C4-2B (cell line): ENCODE measurements around the gene PTAR1.

Experiments used
- H3K27ac ChIP-seq: fragments of 450-650 bp; 2 replicates; pipeline ENCODE4 v1.5.1; 2017
- ZFX ChIP-seq: fragments of 450-650 bp; IDR thresholded peaks from 2 replicates; pipeline ENCODE4 v1.6.1; 2017
- TF ChIP-seq, protein P1 (sequence below): fragments of 450-650 bp; conservative IDR thresholded peaks from 2 replicates; pipeline ENCODE4 v1.5.1; 2017; ENCODE audit warnings: mild to moderate bottlenecking

PTAR1 gene

DNA sequence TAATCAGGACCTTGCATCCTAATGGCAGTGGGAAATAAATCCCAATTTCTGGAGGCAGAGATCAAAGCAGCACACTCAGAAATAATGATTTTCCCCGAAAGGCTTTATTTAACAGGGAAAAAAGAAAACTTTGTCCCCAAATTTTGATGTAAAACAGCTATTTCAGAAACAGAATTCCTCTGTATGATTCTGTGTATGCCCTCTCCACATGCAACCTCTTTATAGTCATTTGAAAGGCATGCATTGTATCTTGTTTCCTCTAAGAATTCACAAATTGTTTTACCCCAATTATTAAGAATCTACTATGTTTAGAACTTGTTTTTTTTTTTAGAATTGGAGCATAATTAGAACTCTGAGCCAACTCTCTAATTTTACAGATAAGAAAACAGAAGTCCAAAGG, 2.7 kb upstream of the PTAR1 start:
- H3K27ac ChIP-seq = no peak overlapping the region

DNA sequence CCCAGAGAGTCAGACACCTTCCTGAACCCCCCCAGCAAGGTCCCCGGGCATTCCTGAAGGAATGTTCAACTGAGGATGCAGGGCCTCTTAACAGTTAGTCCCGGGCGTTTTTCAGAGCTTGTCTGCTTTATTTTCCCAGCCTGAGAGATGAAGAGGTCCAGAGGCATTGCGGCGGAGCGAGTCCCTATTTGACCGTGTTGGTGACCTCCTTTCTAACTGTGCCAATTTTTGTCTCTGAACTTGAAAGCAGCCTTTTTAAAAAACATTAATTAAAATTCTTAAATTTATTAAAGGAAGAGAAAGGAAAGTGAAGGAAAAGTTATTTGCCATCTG, 433 bp upstream of the PTAR1 start:
- no peak for TF ChIP-seq ZFX
- TF ChIP-seq, protein P1, sequence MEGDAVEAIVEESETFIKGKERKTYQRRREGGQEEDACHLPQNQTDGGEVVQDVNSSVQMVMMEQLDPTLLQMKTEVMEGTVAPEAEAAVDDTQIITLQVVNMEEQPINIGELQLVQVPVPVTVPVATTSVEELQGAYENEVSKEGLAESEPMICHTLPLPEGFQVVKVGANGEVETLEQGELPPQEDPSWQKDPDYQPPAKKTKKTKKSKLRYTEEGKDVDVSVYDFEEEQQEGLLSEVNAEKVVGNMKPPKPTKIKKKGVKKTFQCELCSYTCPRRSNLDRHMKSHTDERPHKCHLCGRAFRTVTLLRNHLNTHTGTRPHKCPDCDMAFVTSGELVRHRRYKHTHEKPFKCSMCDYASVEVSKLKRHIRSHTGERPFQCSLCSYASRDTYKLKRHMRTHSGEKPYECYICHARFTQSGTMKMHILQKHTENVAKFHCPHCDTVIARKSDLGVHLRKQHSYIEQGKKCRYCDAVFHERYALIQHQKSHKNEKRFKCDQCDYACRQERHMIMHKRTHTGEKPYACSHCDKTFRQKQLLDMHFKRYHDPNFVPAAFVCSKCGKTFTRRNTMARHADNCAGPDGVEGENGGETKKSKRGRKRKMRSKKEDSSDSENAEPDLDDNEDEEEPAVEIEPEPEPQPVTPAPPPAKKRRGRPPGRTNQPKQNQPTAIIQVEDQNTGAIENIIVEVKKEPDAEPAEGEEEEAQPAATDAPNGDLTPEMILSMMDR = no peak
- H3K27ac ChIP-seq = peak overlapping the region; percentile 86

More for the DNA sequence above, 2.7 kb upstream of the PTAR1 start:
- TF ChIP-seq ZFX = no peak
- TF ChIP-seq, protein P1 = no peak

DNA sequence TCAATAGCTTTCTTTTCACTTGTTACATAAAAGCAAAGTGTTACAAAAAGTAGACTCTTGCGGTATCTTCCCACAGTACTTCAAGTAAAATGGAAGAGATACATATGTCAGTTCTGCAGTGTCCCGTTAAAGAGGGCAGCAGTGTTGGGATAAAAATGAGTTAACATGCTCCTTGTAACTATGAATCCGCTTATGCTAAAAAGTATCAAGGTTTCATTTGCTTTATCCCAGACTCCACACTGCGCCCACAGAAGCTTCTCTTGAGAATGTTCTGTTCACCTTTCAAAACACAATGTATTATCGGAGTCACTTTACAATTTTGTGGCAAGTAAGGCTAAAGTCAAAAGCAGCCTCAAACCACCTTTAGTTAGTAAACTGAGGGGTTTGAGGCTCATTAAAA, 790 bp downstream of the PTAR1 start:
- peak overlapping the region; percentile 86 for H3K27ac ChIP-seq
- TF ChIP-seq, protein P1 = no peak
- no peak for TF ChIP-seq ZFX

DNA sequence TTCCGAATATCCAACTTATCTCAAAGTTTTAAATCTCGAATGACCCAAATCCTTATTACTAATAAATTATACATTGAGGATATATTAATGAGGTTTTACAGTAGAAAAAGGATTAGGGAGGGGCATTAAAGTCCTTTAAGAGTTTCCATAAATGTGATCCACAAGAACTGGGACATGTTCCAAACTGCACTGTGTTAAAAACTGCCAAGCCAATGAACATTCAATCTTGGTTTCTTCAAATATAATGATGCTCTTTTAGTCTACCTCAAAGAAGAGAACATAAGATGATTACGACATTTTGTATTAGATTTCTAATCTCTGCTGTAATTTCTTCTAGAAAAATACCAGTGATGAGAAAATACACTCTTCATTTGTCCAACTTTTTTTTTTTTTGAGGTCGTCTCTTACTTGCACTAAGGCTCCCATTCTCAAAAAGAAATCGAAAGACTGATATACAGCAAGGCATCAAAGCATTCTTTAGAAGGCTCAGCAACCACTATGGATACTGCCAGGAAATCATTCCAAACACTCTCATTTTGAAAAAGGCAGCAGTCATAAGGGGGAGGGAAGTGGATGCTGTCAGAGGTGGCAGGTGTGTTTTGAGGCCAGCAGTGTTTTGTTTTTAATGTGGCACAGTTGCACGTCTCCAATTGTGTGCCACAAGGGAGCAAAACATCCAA, 1.7 kb downstream of the PTAR1 start:
- TF ChIP-seq, protein P1 = no peak
- no peak for TF ChIP-seq ZFX
- H3K27ac ChIP-seq = no peak overlapping the region

DNA sequence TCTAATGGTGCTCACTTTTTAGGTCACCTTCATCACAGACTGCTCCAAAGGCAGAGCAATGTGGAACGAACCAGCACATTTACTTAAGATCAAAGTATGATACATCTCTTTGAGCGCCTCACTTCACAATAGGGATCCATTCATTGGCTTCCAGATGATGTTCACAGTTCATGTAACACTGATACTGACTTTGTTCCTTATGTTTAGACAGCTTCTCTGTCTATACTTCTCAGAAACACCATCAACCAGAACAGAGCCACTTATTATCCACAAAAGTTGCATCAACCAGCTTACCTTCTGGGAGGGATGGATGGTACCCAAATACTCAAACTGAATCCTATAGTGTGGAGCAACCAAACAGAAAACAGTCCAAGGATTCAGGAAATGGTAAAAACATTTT, 4.6 kb downstream of the PTAR1 start:
- H3K27ac ChIP-seq = no peak overlapping the region
- TF ChIP-seq, protein P1 = no peak
- TF ChIP-seq ZFX = no peak

DNA sequence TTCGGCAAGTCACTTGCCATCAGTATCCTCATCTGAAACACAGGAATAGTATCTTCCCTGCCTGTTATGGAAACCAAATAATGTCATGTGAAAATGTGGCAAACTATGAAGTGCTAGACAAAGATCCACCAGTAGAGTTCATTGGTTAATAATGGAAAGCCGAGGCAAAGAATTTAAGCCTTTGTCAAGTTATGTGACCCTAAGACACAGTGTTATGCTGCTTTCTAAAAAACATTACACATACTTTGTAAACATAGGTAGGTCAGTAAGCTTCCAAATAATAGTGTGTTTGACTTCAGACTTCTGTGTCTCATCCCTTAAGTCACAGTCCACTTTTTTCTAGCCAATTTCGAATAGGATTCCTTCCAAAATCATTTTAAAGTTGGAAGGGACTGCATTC, 6.0 kb downstream of the PTAR1 start:
- TF ChIP-seq, protein P1 = no peak
- TF ChIP-seq ZFX = no peak
- H3K27ac ChIP-seq = no peak overlapping the region

DNA sequence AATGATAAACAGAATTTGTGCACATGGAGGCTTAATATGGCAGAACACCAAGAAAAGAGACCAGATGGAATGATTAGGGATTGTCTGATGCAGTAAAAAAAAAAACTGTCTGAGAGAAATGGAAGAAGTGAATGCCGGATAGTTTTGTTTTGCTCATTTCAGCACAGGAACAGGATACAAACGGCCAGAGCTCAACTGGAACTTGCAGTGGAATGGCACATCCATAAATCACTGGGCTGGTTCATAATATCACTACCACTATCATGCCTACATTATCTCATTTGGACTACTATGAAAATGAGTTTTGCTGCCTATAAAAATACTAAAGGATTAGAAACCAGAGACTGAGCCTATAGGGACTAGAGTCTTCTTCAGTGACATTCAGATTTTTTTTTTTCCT, 9.7 kb downstream of the PTAR1 start:
- TF ChIP-seq, protein P1 = no peak
- no peak for TF ChIP-seq ZFX

More for the DNA sequence above, 9.7 kb downstream of the PTAR1 start:
- H3K27ac ChIP-seq = no peak overlapping the region
